ENCODE data around the gene EIF2D. TPM values are rescaled to one million over a fixed set of nuclear protein-coding genes. Genes with fewer than 3 reads are reported as not detected.

The EIF2D gene
- total and polyA plus RNA-seq, 9 of the 15 experiments (the other 6 are each of a cell fraction or from before 2014, with no cell fraction given), result 81.1 to 138 (median 93.9) TPM

DNA sequence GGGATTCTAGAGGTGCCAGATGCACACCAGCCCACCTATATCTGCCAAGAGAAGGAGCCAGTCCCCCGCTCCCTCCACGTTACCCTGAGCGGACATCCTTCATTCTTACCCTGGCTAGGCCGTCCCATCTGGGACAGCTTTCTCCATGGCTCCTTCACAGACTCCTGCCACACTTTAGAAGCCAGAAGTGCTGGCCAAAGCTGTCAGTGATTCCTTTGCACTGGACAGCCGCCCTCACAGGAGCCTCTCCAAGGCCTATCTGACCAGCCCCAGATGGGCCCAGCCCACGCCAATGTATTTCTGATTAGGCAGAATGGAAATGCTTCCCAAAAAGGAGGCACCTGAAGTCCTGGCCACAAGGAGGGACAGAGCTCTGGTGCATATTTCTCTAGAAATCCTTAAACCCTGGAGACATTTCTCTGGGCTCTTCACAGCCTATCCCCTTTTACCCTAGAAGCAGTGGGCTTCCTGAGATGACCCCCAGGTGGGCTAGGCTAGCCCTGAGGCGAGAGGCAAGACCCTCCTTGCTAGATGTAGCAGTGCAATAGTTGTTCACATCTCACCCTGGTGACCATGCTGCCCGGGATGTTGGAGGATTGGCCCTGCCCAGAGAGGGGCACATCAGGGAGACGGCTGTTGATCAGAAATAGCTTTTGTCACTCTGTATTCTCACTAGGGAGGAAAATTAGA, 60.8 kb downstream of the EIF2D start (continued):
- TF ChIP-seq RCOR1 (IDR thresholded peaks at IDR 0.05; ENCODE audit: borderline replicate concordance in 1 of 2, low read depth in 2 of 2, low read length in 2 of 2) (peak in 1 of 2 experiments; percentile 64; a peak in 1 of 4 replicates), CBFA2T2 (conservative IDR thresholded peaks at IDR 0.05) (peak; percentile 63), SOX6 (IDR thresholded peaks at IDR 0.05) (0 out of 2 replicates have a peak, but pooled peaks have one; percentile 29), BHLHE40 (IDR thresholded peaks at IDR 0.05; ENCODE audit: low read length) (peak; percentile 17; the same call in 1 of the 2 replicates), ARID1B (IDR thresholded peaks at IDR 0.05) (peak; percentile 86), RBM39 (optimal IDR thresholded peaks at IDR 0.05; ENCODE audit: low read depth, low read length) (no peak), RNF2 (IDR thresholded peaks at IDR 0.05) (no peak), TCF15 (CRISPR knock-in tag; IDR thresholded peaks at IDR 0.05) (no peak), SAP30 (IDR thresholded peaks at IDR 0.05; ENCODE audit: borderline replicate concordance, insufficient read depth, low read depth, low read length, poor library complexity, severe bottlenecking) (no peak), CBFA2T3 (IDR thresholded peaks at IDR 0.05) (peak; percentile 80), CSDE1 (IDR thresholded peaks at IDR 0.05) (no peak), EGR1 (conservative IDR thresholded peaks at IDR 0.05) (peak; percentile 72), KLF16 (IDR thresholded peaks at IDR 0.05) (peak; percentile 73), PML (IDR thresholded peaks at IDR 0.05; ENCODE audit: low read length) (0 out of 2 replicates have a peak, but pooled peaks have one; percentile 26), SRF (CRISPR knock-in tag; IDR thresholded peaks at IDR 0.05) (peak in 1 of 2 experiments; percentile 68; a peak in 2 of 4 replicates), NONO (IDR thresholded peaks at IDR 0.05; ENCODE audit: low read depth in 2 of 2, low read length in 1 of 2) (no peak), NFIC (IDR thresholded peaks at IDR 0.05) (0 out of 2 replicates have a peak, but pooled peaks have one; percentile 21), TCF3 (CRISPR knock-in tag; IDR thresholded peaks at IDR 0.05) (peak; percentile 93), USF1 (CRISPR knock-in tag; IDR thresholded peaks at IDR 0.05) (0 out of 2 replicates have a peak, but pooled peaks have one; percentile 7), KDM4B (IDR thresholded peaks at IDR 0.05; ENCODE audit: borderline replicate concordance in 2 of 2, low read depth in 1 of 2) (no peak), PKNOX1 (IDR thresholded peaks at IDR 0.05) (no peak), EP300 (IDR thresholded peaks at IDR 0.05; ENCODE audit: low read length) (peak; percentile 60)
- TF ChIP-seq, protein P1, sequence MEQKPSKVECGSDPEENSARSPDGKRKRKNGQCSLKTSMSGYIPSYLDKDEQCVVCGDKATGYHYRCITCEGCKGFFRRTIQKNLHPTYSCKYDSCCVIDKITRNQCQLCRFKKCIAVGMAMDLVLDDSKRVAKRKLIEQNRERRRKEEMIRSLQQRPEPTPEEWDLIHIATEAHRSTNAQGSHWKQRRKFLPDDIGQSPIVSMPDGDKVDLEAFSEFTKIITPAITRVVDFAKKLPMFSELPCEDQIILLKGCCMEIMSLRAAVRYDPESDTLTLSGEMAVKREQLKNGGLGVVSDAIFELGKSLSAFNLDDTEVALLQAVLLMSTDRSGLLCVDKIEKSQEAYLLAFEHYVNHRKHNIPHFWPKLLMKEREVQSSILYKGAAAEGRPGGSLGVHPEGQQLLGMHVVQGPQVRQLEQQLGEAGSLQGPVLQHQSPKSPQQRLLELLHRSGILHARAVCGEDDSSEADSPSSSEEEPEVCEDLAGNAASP (IDR thresholded peaks at IDR 0.05), result no peak
